Spleen (tissue), 11 donors: ENCODE data around the gene CCDC175. TPM values are rescaled to one million over a fixed set of nuclear protein-coding genes. Genes with fewer than 3 reads are reported as not detected.
A peak's percentile ranks its signal among the peaks of the same experiment; 100 is the strongest.

Experiments used
- DNase-seq: peaks from one replicate; pipeline ENCODE4 v3.0.0-alpha.2; 2020
- H3K27ac ChIP-seq, 8 donors: fragments of 200-600 bp; sonication (generic) in 7 of 8; 1 replicate in 4 of 8; 2 replicates in 4 of 8; pipeline versions ENCODE4 v1.5.0 to v1.8.0; 2016 to 2021; ENCODE audit warnings: inconsistent platforms in 4 of 8, mild to moderate bottlenecking in 4 of 8, moderate library complexity in 1 of 8
- H3K27me3 ChIP-seq, 7 donors: fragments of 200-600 bp; sonication (generic) in 6 of 7; replicated peaks in 1 of 7; 1 replicate in 4 of 7; 2 replicates in 3 of 7; pipeline versions ENCODE4 v1.5.0 to v1.8.0; 2016 to 2021; ENCODE audit warnings: inconsistent platforms in 3 of 7, mild to moderate bottlenecking in 1 of 7
- H3K36me3 ChIP-seq, 6 donors: fragments of 200-600 bp; sonication (generic) in 5 of 6; 1 replicate in 4 of 6; 2 replicates in 2 of 6; pipeline versions ENCODE4 v1.5.0 to v1.8.0; 2016 to 2021; ENCODE audit warnings: inconsistent platforms in 2 of 6
- H3K4me1 ChIP-seq, 6 donors: fragments of 200-600 bp; sonication (generic) in 5 of 6; 1 replicate in 3 of 6; 2 replicates in 3 of 6; pipeline versions ENCODE4 v1.5.0 to v1.8.0; 2016 to 2021; ENCODE audit warnings: inconsistent platforms in 3 of 6
- H3K4me3 ChIP-seq, 8 donors: fragments of 200-600 bp; sonication (generic) in 7 of 8; 1 replicate in 4 of 8; 2 replicates in 4 of 8; pipeline versions ENCODE4 v1.5.0 to v1.8.0; 2016 to 2021; ENCODE audit warnings: inconsistent platforms in 4 of 8, mild to moderate bottlenecking in 4 of 8, moderate library complexity in 2 of 8
- H3K9me3 ChIP-seq, 8 donors: fragments of 200-600 bp; sonication (generic) in 7 of 8; 1 replicate in 4 of 8; 2 replicates in 4 of 8; pipeline versions ENCODE4 v1.5.0 to v1.8.0; 2016 to 2021; ENCODE audit warnings: inconsistent platforms in 4 of 8
- POLR2A ChIP-seq, 3 donors: fragments of 450-650 bp; IDR thresholded peaks; one replicate each; pipeline ENCODE4 v1.5.1; 2017; ENCODE audit warnings: antibody characterized with exemption in 3 of 3, mild to moderate bottlenecking in 1 of 3
- POLR2AphosphoS5 ChIP-seq, 3 donors: sonication (generic); formaldehyde crosslinking; IDR thresholded peaks; one replicate each; pipeline ENCODE4 v1.5.1; 2017; ENCODE audit warnings: antibody characterized with exemption in 3 of 3
- WGBS, 5 donors: extraction: QIAGEN DNeasy Blood & Tissue Kit in 3 of 5; methylation state at CpG; one replicate each; pipeline versions ENCODE4 v1.1.5 to v1.1.7; 2013 to 2018; 5-methylcytosine and 5-hydroxymethylcytosine counted together
- intact Hi-C: fragments of 100-400 bp; cut with DNase I; formaldehyde crosslinking; loops from one replicate; pipeline ENCODE4 v1.15.0; 2023; ENCODE audit warnings: low total_unique reads
- polyA plus RNA-seq, 3 donors: library from polyadenylated mRNA; stranded (reverse); fragments of 200-250 nt; gene quantifications; one replicate each; pipeline ENCODE4 v1.2.1, GENCODE V29; 2013
- total RNA-seq, 7 donors: library from RNA; depleted of rRNA in 3 of 7; stranded (reverse); fragments of >200 nt in 3 of 7; fragmentation: NEBNext Ultra II Directional in 4 of 7; extraction: Animal tissue kit (Norgen Biotek cat#: 25700) in 4 of 7; gene quantifications; one replicate each; pipeline versions ENCODE4 v1.1.0 to v1.2.1, GENCODE V29; 2016 to 2021
- TF ChIP-seq, protein P1 (sequence below), 11 experiments: fragments of 200-600 bp in 7 of 11; fragments of 450-650 bp in 4 of 11; sonication (generic) in 4 of 11; IDR thresholded peaks in 8 of 11; conservative IDR thresholded peaks in 3 of 11; 1 replicate in 7 of 11; 2 replicates in 4 of 11; pipeline versions ENCODE4 v1.4.0 to v1.8.0; 2016 to 2021; ENCODE audit warnings: antibody characterized with exemption in 11 of 11, inconsistent platforms in 4 of 11, mild to moderate bottlenecking in 1 of 11
- donor health status: healthy with polysubstance abuse.
- donor health status: DM: no; HTN: no; CAD: no; lungs with moderate emphysema.
- donor health status: DM: no; HTN: no; CAD: no.
- donor health status: Bipolar disorder and iron deficiency.
- donor health status: healthy.
- donor health status: DM: no; HTN: no; CAD: no.
- donor health status: DM: yes; HTN: yes; CAD: no.

The CCDC175 gene
- total and polyA plus RNA-seq, 10 donors, result 0.34 to 1.9 (median 0.43) TPM; not detected in 5

DNA sequence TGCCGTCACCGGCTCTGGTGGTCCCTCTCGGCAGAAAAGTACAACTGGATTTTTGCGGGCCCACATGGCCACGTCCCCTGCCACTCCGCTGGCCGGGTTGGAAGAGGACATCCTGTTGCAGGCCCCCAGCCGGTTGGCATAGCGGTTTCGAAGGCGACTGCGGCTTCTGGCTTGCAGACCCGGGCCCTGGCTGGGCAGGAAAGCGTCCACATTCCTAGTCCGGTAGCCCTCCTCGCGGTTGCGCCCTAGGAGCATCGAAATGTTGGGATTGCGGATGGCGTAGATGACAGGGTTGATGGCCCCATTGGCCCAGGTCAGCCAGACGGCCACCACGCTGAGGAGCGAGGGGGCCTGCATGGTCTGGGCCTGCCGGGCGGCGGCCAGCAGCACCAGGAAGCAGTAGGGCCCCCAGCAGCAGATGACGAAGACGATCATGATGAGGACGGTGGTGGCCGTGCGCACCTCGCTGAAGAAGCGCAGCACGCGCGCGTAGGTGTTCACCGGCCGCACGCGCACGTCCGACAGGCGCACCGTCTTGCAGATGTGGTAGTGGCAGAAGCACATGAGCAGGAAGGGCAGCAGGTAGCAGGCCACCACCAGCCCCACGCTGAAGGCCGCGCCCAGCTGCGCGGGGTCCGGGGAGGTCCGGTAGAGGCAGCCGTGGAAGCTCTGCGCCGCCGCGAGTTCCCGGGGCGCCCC, 112.7 kb downstream of the CCDC175 start:
- Histone ChIP-seq H3K4me3 (peak overlapping the region; percentile 57 to 91 (median 64)), H3K36me3 (peaks cover 0 to 6% (median 0%) of the 10 kb centered on the region in 6 donors), H3K27ac (peak overlapping the region in 7 of 8 donors; percentile 4 to 67 (median 46)), H3K4me1 (peaks cover 7 to 21% (median 10%) of the 10 kb centered on the region in 6 donors), H3K27me3 (peaks cover 0 to 23% (median 0%) of the 10 kb centered on the region in 7 donors), H3K9me3 (no peaks in the 10 kb centered on the region)
- peak; percentile 80 for DNase-seq
- intact Hi-C loops, result no loop called here
- 36 to 52% (median 37%) methylated on average over 37 to 60 of the region's 60 CpGs for WGBS, 5 donors
- TF ChIP-seq POLR2A (IDR thresholded peaks at IDR 0.05), result no peak
- TF ChIP-seq POLR2AphosphoS5 (IDR thresholded peaks at IDR 0.05), result peak in 1 of 3 donors; percentile 24

DNA sequence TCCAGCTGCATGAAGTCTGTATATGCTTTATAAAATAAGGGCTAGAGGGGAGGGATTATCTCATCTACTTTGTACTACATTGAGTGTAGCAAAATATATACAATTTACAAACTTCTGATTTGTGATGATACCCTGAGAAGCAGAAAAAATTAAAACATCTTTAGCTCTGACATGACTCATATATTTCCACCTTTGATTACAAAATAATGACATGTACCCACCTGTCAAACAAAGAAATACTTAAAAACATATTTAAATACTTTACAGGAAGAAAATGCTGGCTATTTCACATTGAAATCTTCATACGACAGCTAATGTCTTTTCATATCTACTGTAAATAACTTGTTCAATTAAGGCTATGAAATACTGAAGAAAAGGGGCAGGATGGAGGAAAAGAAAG, 114.7 kb downstream of the CCDC175 start:
- WGBS, 5 donors, result 92 to 95% (median 94%) methylated on average over 1 of the region's 1 CpG
- TF ChIP-seq, protein P1, sequence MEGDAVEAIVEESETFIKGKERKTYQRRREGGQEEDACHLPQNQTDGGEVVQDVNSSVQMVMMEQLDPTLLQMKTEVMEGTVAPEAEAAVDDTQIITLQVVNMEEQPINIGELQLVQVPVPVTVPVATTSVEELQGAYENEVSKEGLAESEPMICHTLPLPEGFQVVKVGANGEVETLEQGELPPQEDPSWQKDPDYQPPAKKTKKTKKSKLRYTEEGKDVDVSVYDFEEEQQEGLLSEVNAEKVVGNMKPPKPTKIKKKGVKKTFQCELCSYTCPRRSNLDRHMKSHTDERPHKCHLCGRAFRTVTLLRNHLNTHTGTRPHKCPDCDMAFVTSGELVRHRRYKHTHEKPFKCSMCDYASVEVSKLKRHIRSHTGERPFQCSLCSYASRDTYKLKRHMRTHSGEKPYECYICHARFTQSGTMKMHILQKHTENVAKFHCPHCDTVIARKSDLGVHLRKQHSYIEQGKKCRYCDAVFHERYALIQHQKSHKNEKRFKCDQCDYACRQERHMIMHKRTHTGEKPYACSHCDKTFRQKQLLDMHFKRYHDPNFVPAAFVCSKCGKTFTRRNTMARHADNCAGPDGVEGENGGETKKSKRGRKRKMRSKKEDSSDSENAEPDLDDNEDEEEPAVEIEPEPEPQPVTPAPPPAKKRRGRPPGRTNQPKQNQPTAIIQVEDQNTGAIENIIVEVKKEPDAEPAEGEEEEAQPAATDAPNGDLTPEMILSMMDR (IDR thresholded peaks at IDR 0.05 in 8 of 11, conservative IDR thresholded peaks at IDR 0.05 in 3 of 11), result no peak
- TF ChIP-seq POLR2A (IDR thresholded peaks at IDR 0.05), result no peak
- TF ChIP-seq POLR2AphosphoS5 (IDR thresholded peaks at IDR 0.05), result no peak
- no peak for DNase-seq
- Histone ChIP-seq H3K36me3 (peaks cover 0 to 17% (median 0%) of the 10 kb centered on the region in 6 donors), H3K27me3 (peaks cover 0 to 23% (median 0%) of the 10 kb centered on the region in 7 donors), H3K4me3 (no peak overlapping the region), H3K9me3 (no peaks in the 10 kb centered on the region), H3K4me1 (peaks cover 7 to 21% (median 10%) of the 10 kb centered on the region in 6 donors), H3K27ac (no peak overlapping the region)
- intact Hi-C loops, result no loop called here

DNA sequence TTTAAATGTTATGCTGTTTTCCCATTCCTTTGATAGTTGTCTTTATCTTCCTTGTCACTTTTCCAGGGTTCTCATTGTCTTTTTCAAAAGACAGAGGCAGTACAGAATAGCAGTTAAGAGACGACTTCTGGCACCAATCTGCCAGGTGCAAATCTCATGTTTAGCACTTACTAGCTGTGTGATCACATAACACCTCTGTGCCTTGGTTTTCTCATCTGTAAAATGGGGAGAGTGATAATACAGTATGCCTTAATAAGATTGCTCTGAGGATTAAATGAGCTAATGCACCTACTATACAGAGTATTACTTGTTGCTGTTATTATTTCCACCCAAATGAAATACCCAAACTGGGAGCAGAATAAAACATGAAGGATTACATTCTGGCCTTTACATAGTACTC, 116.2 kb downstream of the CCDC175 start:
- Histone ChIP-seq H3K36me3 (peaks cover 0 to 27% (median 0%) of the 10 kb centered on the region in 6 donors), H3K4me1 (peaks cover 7 to 18% (median 10%) of the 10 kb centered on the region in 6 donors), H3K27ac (no peak overlapping the region), H3K27me3 (peaks cover 0 to 21% (median 0%) of the 10 kb centered on the region in 7 donors), H3K9me3 (no peaks in the 10 kb centered on the region), H3K4me3 (no peak overlapping the region)
- 87 to 100% (median 93%) methylated on average over 1 of the region's 1 CpG for WGBS, 5 donors
- DNase-seq, result no peak
- intact Hi-C loops, result no loop called here
- TF ChIP-seq POLR2A (IDR thresholded peaks at IDR 0.05) (no peak), POLR2AphosphoS5 (IDR thresholded peaks at IDR 0.05) (no peak)
- TF ChIP-seq, protein P1 (IDR thresholded peaks at IDR 0.05 in 8 of 11, conservative IDR thresholded peaks at IDR 0.05 in 3 of 11), result no peak

DNA sequence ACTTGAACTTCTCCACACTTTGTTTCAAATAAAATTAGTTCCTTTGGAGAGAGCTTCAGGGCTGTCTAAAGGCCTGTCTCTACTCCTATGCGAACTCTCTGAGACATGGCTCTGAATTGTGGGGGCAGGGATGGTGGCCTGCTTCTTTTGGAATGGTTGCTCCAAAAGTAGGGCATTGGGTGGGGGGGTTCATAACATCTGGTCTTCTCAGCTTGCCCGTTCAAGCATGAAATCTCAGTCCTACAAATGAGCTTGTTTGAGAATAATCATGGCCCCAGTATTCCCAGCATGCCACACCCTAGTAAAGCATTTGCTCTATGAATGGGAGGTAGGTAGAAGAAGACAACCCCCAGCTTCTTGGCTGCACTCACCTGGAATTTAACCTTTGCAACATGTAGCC, 118.1 kb downstream of the CCDC175 start:
- Histone ChIP-seq H3K4me1 (peaks cover 0 to 1% (median under 1%) of the 10 kb centered on the region in 6 donors), H3K9me3 (no peaks in the 10 kb centered on the region), H3K27ac (no peak overlapping the region), H3K36me3 (peaks cover 0 to 32% (median 0%) of the 10 kb centered on the region in 6 donors), H3K27me3 (peaks cover 0 to 2% (median 0%) of the 10 kb centered on the region in 7 donors), H3K4me3 (no peak overlapping the region)
- TF ChIP-seq, protein P1 (IDR thresholded peaks at IDR 0.05 in 8 of 11, conservative IDR thresholded peaks at IDR 0.05 in 3 of 11), result no peak
- no peak for TF ChIP-seq POLR2AphosphoS5 (IDR thresholded peaks at IDR 0.05)
- TF ChIP-seq POLR2A (IDR thresholded peaks at IDR 0.05), result no peak
- DNase-seq, result no peak
- intact Hi-C loops, result no loop called here
- 92 to 100% (median 95%) methylated on average over 2 of the region's 2 CpGs for WGBS, 5 donors
